Measurements from ENCODE around the gene PCDHB7.
"Not testable (repeated sequence)": the region's sequence is repeated elsewhere in the genome, so short reads cannot be mapped to it uniquely, and the experiment has no call there.

PCDHB7 gene

GRCh38 chr5:141172381-141173204 is at the start of gene PCDHB7:
TSS of gene PCDHB7 (plus strand) at chr5:141172644. CDS start at chr5:141172836, 192 bp downstream.
- Mint-ChIP-seq H3K36me3 (peaks cover 2% of the 10 kb centered on the region), H3K4me1 (peaks cover 3% of the 10 kb centered on the region), H3K4me3 (no peak within 1 kb of the TSS), H3K27me3 (peaks cover 6% of the 10 kb centered on the region), H3K27ac (peak within 1 kb of the TSS; percentile 3), H3K9me3 (peaks cover 4% of the 10 kb centered on the region)
- DNase-seq (ENCODE audit: low spot score in 2 of 2) = no peak
- no peak for ATAC-seq (ENCODE audit: low read depth)

- H3K4me1 Mint-ChIP-seq; H3K27me3 Mint-ChIP-seq; ATAC-seq (ENCODE audit: low read depth); DNase-seq (ENCODE audit: low spot score in 2 of 2); H3K27ac Mint-ChIP-seq; H3K9me3 Mint-ChIP-seq; H3K4me3 Mint-ChIP-seq; H3K36me3 Mint-ChIP-seq: not testable (repeated sequence)
Observed at GRCh38 chr5:141123396-141124135, 48.9 kb upstream of the PCDHB7 start.

- no peaks in the 10 kb centered on the region for H3K4me1 Mint-ChIP-seq
- ATAC-seq (ENCODE audit: low read depth) = no peak
- no peak overlapping the region for H3K4me3 Mint-ChIP-seq
- H3K9me3 Mint-ChIP-seq = peaks cover 4% of the 10 kb centered on the region
- H3K27ac Mint-ChIP-seq = no peak overlapping the region
- no peaks in the 10 kb centered on the region for H3K36me3 Mint-ChIP-seq
- H3K27me3 Mint-ChIP-seq = no peaks in the 10 kb centered on the region
- no peak for DNase-seq (ENCODE audit: low spot score in 2 of 2)
Observed at GRCh38 chr5:141127305-141127704, 45.1 kb upstream of the PCDHB7 start.

- Mint-ChIP-seq H3K4me3 (no peak within 1 kb of the TSS), H3K27ac (no peak within 1 kb of the TSS), H3K36me3 (peaks cover 3% of the 10 kb centered on the region), H3K27me3 (peaks cover 2% of the 10 kb centered on the region), H3K4me1 (no peaks in the 10 kb centered on the region), H3K9me3 (peaks cover 17% of the 10 kb centered on the region)
- no peak for DNase-seq (ENCODE audit: low spot score in 2 of 2)
- ATAC-seq (ENCODE audit: low read depth) = no peak
Observed at GRCh38 chr5:141135030-141135717, 37.3 kb upstream of the PCDHB7 start, which contains the start of gene PCDHB5. TSS of gene PCDHB5 (plus strand) at chr5:141135206. CDS start at chr5:141135435, 229 bp downstream.

GRCh38 chr5:141135718-141136266 is 36.7 kb upstream of the PCDHB7 start:
- H3K36me3 Mint-ChIP-seq = peaks cover 3% of the 10 kb centered on the region
- peaks cover 2% of the 10 kb centered on the region for H3K27me3 Mint-ChIP-seq
- H3K4me3 Mint-ChIP-seq = no peak overlapping the region
- peaks cover 15% of the 10 kb centered on the region for H3K9me3 Mint-ChIP-seq
- H3K4me1 Mint-ChIP-seq = no peaks in the 10 kb centered on the region
- ATAC-seq (ENCODE audit: low read depth) = no peak
- H3K27ac Mint-ChIP-seq = no peak overlapping the region
- no peak for DNase-seq (ENCODE audit: low spot score in 2 of 2)

GRCh38 chr5:141137346-141137745 is 35.1 kb upstream of the PCDHB7 start:
- H3K4me1 Mint-ChIP-seq; H3K36me3 Mint-ChIP-seq; DNase-seq (ENCODE audit: low spot score in 2 of 2); H3K27ac Mint-ChIP-seq; H3K4me3 Mint-ChIP-seq; ATAC-seq (ENCODE audit: low read depth); H3K27me3 Mint-ChIP-seq: not testable (repeated sequence)
- peaks cover 13% of the 10 kb centered on the region for H3K9me3 Mint-ChIP-seq

GRCh38 chr5:141149812-141150211 is 22.6 kb upstream of the PCDHB7 start, which contains the start of gene PCDHB6:
TSS of gene PCDHB6 (plus strand) at chr5:141150057. CDS start at chr5:141150258, 201 bp downstream.
- no peak for DNase-seq (ENCODE audit: low spot score in 2 of 2)
- no peak within 1 kb of the TSS for H3K27ac Mint-ChIP-seq
- no peak for ATAC-seq (ENCODE audit: low read depth)
- H3K4me1 Mint-ChIP-seq = peaks cover 2% of the 10 kb centered on the region
- H3K4me3 Mint-ChIP-seq = no peak within 1 kb of the TSS
- H3K36me3 Mint-ChIP-seq = peaks cover 3% of the 10 kb centered on the region
- H3K27me3 Mint-ChIP-seq = no peaks in the 10 kb centered on the region
- peaks cover 1% of the 10 kb centered on the region for H3K9me3 Mint-ChIP-seq

- no peak overlapping the region for H3K4me3 Mint-ChIP-seq
- peaks cover 3% of the 10 kb centered on the region for H3K36me3 Mint-ChIP-seq
- peaks cover 1% of the 10 kb centered on the region for H3K9me3 Mint-ChIP-seq
- no peaks in the 10 kb centered on the region for H3K27me3 Mint-ChIP-seq
- no peak overlapping the region for H3K27ac Mint-ChIP-seq
- DNase-seq (ENCODE audit: low spot score in 2 of 2) (no peak), ATAC-seq (ENCODE audit: low read depth) (no peak)
- H3K4me1 Mint-ChIP-seq = peaks cover 2% of the 10 kb centered on the region
Observed at GRCh38 chr5:141150224-141150992, 22.0 kb upstream of the PCDHB7 start.

GRCh38 chr5:141150993-141151325 is 21.5 kb upstream of the PCDHB7 start:
- no peak for ATAC-seq (ENCODE audit: low read depth)
- Mint-ChIP-seq H3K36me3 (peaks cover 3% of the 10 kb centered on the region), H3K27me3 (no peaks in the 10 kb centered on the region), H3K9me3 (peaks cover 1% of the 10 kb centered on the region), H3K4me3 (no peak overlapping the region), H3K27ac (no peak overlapping the region), H3K4me1 (peaks cover 2% of the 10 kb centered on the region)
- DNase-seq (ENCODE audit: low spot score in 2 of 2) = no peak

- not testable (repeated sequence) for H3K36me3 Mint-ChIP-seq; H3K4me3 Mint-ChIP-seq; H3K27me3 Mint-ChIP-seq; ATAC-seq (ENCODE audit: low read depth); DNase-seq (ENCODE audit: low spot score in 2 of 2); H3K4me1 Mint-ChIP-seq; H3K27ac Mint-ChIP-seq; H3K9me3 Mint-ChIP-seq
Observed at GRCh38 chr5:141151632-141152031, 20.8 kb upstream of the PCDHB7 start.

GRCh38 chr5:141152096-141152495 is 20.3 kb upstream of the PCDHB7 start:
- H3K9me3 Mint-ChIP-seq = not testable (repeated sequence)

GRCh38 chr5:141155540-141156374 is 16.7 kb upstream of the PCDHB7 start:
- peaks cover 1% of the 10 kb centered on the region for H3K27me3 Mint-ChIP-seq
- H3K4me3 Mint-ChIP-seq = no peak overlapping the region
- H3K4me1 Mint-ChIP-seq = no peaks in the 10 kb centered on the region
- H3K9me3 Mint-ChIP-seq = peaks cover 3% of the 10 kb centered on the region
- ATAC-seq (ENCODE audit: low read depth) = no peak
- H3K36me3 Mint-ChIP-seq = peaks cover 1% of the 10 kb centered on the region
- DNase-seq (ENCODE audit: low spot score in 2 of 2) = no peak
- no peak overlapping the region for H3K27ac Mint-ChIP-seq

More at GRCh38 chr5:141152096-141152495, 20.3 kb upstream of the PCDHB7 start:
- DNase-seq (ENCODE audit: low spot score in 2 of 2); H3K27ac Mint-ChIP-seq; H3K4me3 Mint-ChIP-seq; H3K4me1 Mint-ChIP-seq; H3K27me3 Mint-ChIP-seq; ATAC-seq (ENCODE audit: low read depth); H3K36me3 Mint-ChIP-seq: not testable (repeated sequence)

Measured in memory B cell (primary cell).